ENCODE results near the gene TANC1.

Gene TANC1

DNA sequence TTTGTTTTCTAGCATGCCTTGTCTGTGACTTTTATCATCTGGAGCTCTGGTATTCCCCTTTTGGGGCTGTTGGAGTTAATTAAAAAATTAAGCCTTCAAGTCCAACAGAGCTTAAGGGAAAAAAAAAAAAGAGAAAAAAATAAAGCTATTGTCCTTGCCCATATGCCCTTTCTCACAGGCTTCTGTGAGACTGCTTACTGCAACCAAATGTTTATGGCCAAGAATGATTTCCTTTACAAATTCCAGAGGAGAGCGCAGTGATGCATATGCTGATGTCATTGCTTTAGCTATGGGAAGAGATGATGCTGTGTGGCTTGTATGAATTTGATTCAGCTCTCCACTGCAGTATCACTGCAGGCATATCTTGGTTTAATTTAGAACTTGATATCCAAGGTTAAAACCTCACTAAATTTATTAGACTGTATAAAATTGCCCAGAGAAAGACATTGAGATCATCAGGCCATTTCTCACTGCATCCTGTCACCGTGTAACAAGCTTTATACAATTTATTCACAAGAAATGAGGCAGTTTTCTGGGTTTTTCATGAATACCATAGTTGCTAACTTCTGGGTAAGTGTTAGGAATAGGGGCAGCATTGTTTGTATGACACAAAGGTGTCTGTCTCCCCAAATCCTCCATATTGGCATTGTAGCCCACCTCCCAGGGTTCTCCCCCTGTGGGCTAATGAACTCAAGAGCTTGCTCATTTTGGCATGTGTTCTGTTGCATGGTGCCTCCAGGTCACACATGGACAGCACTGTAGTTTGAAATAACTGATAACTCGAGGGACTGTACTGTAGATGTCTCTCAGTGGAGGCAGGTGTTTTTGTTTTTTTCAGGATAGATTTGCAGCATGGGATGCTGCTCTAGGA, 85.0 kb downstream of the TANC1 start:
- DNase-seq (ENCODE audit: extremely low read depth in 1 of 2, low read depth in 1 of 2), result no peak

DNA sequence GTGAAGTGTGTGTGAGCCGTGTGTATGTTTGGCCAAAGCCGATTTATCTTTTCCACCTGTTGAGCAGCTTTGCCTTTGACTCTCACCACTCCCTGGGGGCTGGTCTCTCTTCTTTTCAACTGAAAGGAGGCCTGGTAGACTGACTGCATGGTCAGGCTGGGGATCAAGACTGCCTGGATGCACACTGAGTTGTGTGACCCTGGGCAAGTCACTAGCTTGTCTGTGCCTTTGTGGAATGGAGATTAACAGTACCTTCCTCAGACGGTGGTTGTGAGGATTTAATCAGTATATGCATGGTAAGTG, 85.5 kb downstream of the TANC1 start:
- no peak for DNase-seq (ENCODE audit: extremely low read depth in 1 of 2, low read depth in 1 of 2)

- DNase-seq (ENCODE audit: extremely low read depth in 1 of 2, low read depth in 1 of 2), result no peak
Measured at GRCh38 chr2:159054985-159055384, 86.5 kb downstream of the TANC1 start.

DNA sequence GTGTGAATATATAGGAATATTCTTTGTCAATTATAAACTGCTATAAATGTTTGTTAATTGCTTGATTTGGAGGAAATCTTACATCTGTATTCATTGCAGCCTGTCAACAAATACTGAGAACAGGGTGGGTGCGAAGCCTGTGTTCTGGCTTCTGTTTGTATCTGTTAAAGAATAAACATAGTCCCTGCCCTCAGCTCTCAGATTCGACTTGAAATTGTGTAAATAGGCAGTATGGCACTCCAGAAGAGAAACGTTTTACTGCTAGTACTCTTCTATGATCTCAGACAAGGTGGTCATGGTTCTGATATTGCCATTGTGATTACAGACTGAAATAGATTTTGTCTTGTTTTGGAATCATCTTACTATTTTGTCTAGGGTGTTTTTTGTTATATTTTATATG, 92.1 kb downstream of the TANC1 start:
- no peak for DNase-seq (ENCODE audit: extremely low read depth in 1 of 2, low read depth in 1 of 2)

DNA sequence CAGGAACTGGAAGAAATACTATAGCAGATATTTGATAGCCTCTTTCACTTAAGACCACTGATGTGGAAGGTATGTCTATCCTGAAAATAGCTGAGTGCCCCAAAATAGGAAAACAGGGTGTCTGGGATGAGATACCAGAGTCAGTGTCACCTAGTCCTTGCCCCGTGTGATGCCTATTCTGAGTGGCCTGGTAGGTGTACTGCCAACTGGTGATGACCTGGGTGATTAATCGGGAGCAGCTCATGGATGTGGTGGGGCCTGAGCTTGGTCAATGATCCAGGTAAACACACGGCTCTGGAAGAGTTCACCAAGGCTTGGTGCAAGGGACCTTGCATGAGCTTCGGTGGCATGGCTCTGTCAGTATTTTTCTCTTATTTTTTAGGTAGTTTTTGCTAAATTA, 95.2 kb downstream of the TANC1 start:
- no peak for DNase-seq (ENCODE audit: extremely low read depth in 1 of 2, low read depth in 1 of 2)

GRCh38 chr2:159064446-159065301, 96.2 kb downstream of the TANC1 start:
- no peak for DNase-seq (ENCODE audit: extremely low read depth in 1 of 2, low read depth in 1 of 2)

GRCh38 chr2:159065313-159065712, 96.9 kb downstream of the TANC1 start:
- DNase-seq (ENCODE audit: extremely low read depth in 1 of 2, low read depth in 1 of 2), result no peak

- DNase-seq (ENCODE audit: extremely low read depth in 1 of 2, low read depth in 1 of 2), result no peak
Measured at GRCh38 chr2:159065891-159066290, 97.5 kb downstream of the TANC1 start.

DNA sequence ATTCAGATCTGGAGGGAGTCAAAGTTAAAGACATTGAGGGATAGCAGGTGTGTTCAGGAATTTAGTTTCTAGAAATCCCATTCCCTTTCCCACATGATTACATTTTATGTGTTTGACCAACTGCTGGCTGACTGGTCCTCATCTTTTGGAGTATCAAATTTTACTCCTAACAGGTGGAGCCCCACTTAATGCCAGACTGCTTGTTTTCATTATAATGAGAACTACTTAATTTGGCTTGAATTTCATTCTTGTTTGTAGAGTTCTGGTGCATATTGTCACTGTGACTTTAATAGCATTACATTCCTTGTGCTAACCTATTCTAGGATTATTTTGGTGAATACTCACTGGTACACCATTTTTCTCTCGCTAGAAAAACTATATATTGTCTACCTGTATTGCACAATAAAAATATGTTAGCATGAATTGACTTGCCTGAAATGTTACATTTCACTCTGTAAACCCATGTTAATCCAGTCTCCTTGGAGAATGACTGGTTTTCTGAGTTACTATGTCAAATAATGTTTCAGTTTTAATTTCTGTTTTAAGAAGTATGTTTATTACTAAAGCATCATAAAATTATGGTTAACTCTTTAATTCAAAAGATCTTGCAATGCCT, 98.2 kb downstream of the TANC1 start:
- no peak for DNase-seq (ENCODE audit: extremely low read depth in 1 of 2, low read depth in 1 of 2)

GRCh38 chr2:159067971-159068370, 99.5 kb downstream of the TANC1 start:
- DNase-seq (ENCODE audit: extremely low read depth in 1 of 2, low read depth in 1 of 2), result no peak

DNA sequence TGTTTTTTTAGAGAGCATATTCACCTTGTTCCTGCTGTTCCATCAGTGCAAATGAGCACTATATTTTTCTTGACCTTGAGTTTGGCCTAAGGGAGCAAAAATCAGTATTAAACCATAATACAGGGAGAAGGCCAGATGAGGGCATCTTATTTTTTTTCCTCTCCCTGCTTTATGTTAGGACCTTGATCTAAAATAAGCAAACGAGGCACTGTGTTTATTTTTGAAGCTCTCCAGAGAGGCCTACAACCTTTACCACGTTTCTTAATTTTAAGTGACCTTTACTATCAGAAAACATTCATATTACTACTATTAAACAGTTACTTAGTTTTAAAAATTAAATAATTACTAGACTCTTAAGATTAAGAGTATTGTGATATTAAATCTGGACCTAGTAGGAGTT, 100.8 kb downstream of the TANC1 start:
- DNase-seq (ENCODE audit: extremely low read depth in 1 of 2, low read depth in 1 of 2), result no peak

DNA sequence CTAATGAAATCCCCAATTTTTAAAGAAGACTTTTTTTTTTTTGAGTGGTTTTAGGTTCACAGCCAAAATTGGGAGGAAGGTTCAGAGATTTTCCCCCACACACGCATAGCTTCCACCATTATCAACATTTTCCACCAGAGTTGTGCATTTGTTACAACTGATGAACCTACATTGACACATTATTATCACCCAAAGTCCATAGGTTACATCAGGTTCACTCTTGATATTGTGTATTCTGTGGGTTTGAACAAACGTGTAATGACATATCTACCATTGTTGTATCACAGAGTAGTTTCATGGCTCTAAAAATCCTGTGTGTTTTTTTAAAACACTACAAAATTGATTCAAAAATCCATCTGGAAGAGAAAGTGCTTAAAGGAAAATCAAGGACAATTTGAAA, 101.8 kb downstream of the TANC1 start:
- DNase-seq (ENCODE audit: extremely low read depth in 1 of 2, low read depth in 1 of 2), result no peak

DNA sequence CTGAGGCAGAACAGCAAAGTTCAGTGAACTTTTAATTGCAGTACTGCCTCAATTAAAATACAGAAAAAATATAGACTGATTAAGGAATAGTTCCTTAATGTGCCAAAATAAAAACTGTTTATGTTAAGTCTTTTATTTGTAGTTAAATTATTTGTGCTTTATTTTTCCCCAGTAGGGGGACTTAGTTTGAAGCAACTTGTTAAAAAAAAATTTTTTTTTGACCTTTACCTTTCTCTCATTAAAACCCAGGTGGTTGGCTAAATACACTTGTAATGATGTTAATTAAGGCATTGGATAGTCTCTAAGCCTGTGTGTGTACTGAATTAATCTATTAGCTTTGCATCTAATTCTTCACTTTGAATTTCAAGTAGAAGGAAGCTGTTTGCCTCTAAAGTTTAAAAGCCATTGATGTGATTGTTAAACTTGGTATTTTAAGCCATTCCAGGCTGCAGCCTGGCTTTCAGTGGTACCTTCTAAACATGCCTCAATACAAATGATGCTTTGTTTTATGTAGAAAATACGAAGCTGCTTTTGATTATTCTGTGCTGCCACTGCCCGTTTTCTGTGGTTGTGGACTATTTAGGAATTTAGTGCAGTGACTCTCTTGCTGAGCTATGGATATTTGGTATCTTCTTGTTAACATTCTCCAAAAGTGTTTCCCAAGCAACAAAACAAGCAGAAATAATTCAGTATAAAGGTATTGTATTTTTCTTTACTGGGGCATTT, 102.9 kb downstream of the TANC1 start:
- no peak for DNase-seq (ENCODE audit: extremely low read depth in 1 of 2, low read depth in 1 of 2)

- no peak for DNase-seq (ENCODE audit: extremely low read depth in 1 of 2, low read depth in 1 of 2)
Measured at GRCh38 chr2:159072795-159073194, 104.4 kb downstream of the TANC1 start.

- no peak for DNase-seq (ENCODE audit: extremely low read depth in 1 of 2, low read depth in 1 of 2)
Measured at GRCh38 chr2:159073256-159073655, 104.8 kb downstream of the TANC1 start.

DNA sequence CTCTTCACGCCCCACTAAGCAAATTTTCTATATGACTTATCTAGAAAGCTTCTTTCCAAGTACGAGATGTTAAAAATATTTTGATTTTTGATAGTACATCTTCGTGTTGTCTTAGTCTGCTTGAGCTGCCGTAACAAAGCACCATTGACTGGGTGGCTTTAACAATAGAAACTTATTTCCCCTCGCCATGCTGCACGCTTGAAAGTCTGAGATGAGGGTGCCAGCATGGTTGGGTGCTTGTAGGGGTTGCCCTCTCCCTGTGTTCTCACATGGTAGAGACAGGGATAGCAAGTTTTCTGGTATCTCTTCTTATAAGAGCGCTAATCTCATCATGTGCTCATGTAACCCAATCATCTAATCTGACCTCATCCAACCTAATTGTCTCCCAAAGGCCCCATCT, 106.2 kb downstream of the TANC1 start:
- no peak for DNase-seq (ENCODE audit: extremely low read depth in 1 of 2, low read depth in 1 of 2)

DNA sequence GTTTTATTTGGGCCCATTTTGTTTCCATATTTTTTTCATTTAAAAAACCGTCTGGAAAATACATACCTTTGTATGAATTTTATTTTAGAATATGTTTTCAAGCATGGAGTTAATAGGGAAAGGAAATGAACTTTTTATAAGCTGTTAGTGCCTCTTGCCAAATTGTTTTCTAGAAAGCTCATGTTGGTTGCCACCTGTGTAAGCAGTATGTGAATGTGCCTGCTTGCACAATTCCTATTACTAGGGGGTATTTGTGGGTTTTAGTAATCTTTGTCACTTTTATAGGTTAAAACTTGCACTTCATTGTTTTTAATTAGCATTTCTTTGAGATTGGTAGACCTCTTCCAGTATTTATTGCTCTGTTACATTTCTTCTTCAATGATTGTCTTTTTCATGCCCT, 107.3 kb downstream of the TANC1 start:
- DNase-seq (ENCODE audit: extremely low read depth in 1 of 2, low read depth in 1 of 2), result no peak

GRCh38 chr2:159076241-159076640, 107.8 kb downstream of the TANC1 start:
- DNase-seq (ENCODE audit: extremely low read depth in 1 of 2, low read depth in 1 of 2), result no peak

- no peak for DNase-seq (ENCODE audit: extremely low read depth in 1 of 2, low read depth in 1 of 2)
Measured at GRCh38 chr2:159077869-159078268, 109.4 kb downstream of the TANC1 start.

GRCh38 chr2:159078443-159078842, 110.0 kb downstream of the TANC1 start:
- DNase-seq (ENCODE audit: extremely low read depth in 1 of 2, low read depth in 1 of 2), result no peak

- DNase-seq (ENCODE audit: extremely low read depth in 1 of 2, low read depth in 1 of 2), result no peak
Measured at GRCh38 chr2:159080641-159081040, 112.2 kb downstream of the TANC1 start.
